NCI-H460 (cell line): ENCODE data around the gene CLCF1. TPM values are rescaled to one million over a fixed set of nuclear protein-coding genes. Genes with fewer than 3 reads are reported as not detected.

Experiments
- DNase-seq: peaks from one replicate; pipeline ENCODE4 v3.0.0-alpha.2; 2016; ENCODE audit warnings: low read depth; ENCODE audit errors: extremely low read depth
- total RNA-seq: library from RNA; depleted of rRNA; stranded (reverse); fragments of >200 nt; shearing (Covaris generic); gene quantifications from 2 replicates; pipeline ENCODE4 v1.2.3, GENCODE V29; 2014

The CLCF1 gene
- total RNA-seq, 1 experiment from 2014 or later, result 5.3 TPM

GRCh38 chr11:67396587-67397389 is 23.4 kb upstream of the CLCF1 start:
- DNase-seq, result no peak

GRCh38 chr11:67396259-67396581 is 22.8 kb upstream of the CLCF1 start:
- DNase-seq, result no peak

GRCh38 chr11:67395555-67396258 is 22.3 kb upstream of the CLCF1 start:
- no peak for DNase-seq

- no peak for DNase-seq
Observed at GRCh38 chr11:67393990-67394389, 20.6 kb upstream of the CLCF1 start.

GRCh38 chr11:67393437-67393836 is 20.0 kb upstream of the CLCF1 start:
- DNase-seq, result no peak

GRCh38 chr11:67392183-67392715 is 18.9 kb upstream of the CLCF1 start:
- no peak for DNase-seq

GRCh38 chr11:67391304-67392182 is 18.1 kb upstream of the CLCF1 start, which contains the start of gene RAD9A:
TSS of gene RAD9A (plus strand) at chr11:67391986. CDS start at chr11:67392045, 59 bp downstream.
- peak; percentile 82 for DNase-seq

- no peak for DNase-seq
Observed at GRCh38 chr11:67390947-67391303, 17.5 kb upstream of the CLCF1 start.

- no peak for DNase-seq
Observed at GRCh38 chr11:67389477-67389876, 16.1 kb upstream of the CLCF1 start.

- no peak for DNase-seq
Observed at GRCh38 chr11:67387518-67387917, 14.1 kb upstream of the CLCF1 start.

GRCh38 chr11:67387069-67387468 is 13.7 kb upstream of the CLCF1 start:
- no peak for DNase-seq

GRCh38 chr11:67384851-67385366 is 11.5 kb upstream of the CLCF1 start:
- no peak for DNase-seq

GRCh38 chr11:67382276-67383136 is 9.1 kb upstream of the CLCF1 start:
- DNase-seq, result peak; percentile 76

GRCh38 chr11:67381244-67381972 is 8.0 kb upstream of the CLCF1 start:
- no peak for DNase-seq

- DNase-seq, result peak; percentile 64
Observed at GRCh38 chr11:67379061-67380058, 6.0 kb upstream of the CLCF1 start.

GRCh38 chr11:67378544-67378943 is 5.1 kb upstream of the CLCF1 start:
- DNase-seq, result no peak

GRCh38 chr11:67376873-67377808 is 3.7 kb upstream of the CLCF1 start:
- no peak for DNase-seq
